ENCODE results near the gene FAM174C.

Gene FAM174C

GRCh38 chr19:1327125-1327524, 51.8 kb downstream of the FAM174C start:
- no peak for DNase-seq
